ENCODE results near the gene EXOC7. TPM values are rescaled to one million over a fixed set of nuclear protein-coding genes. Genes with fewer than 3 reads are reported as not detected.

EXOC7 gene
- total RNA-seq, 2 experiments from 2014 or later: 88.1 to 90.6 TPM

DNA sequence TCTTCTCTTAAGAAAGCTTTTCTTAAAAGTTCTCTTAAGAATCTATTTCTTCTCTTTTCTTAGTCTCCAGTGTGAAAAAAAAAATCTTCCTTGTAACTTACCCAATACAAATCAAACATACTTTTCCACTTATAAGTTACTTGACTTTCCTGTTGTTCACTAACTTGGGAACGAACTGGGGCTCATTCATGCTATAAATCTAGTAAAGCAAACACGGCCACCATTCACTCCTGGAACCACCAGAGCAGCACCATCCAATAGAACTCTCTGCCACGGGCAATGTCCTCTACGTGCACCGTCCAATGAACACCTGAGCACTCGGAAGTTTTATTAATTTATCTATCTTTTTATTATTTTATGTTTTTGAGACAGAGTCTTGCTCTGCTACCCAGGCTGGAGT lies 52.0 kb downstream of the EXOC7 start:
- Histone ChIP-seq H3K27me3 (ENCODE audit: control insufficient read depth in 1 of 2, insufficient read depth in 2 of 2, low read length in 2 of 2) (no peaks in the 10 kb centered on the region), H3K4me1 (ENCODE audit: insufficient read depth, low read length) (no peaks in the 10 kb centered on the region), H3K4me3 (ENCODE audit: low read length) (no peak overlapping the region), H3K9me3 (ENCODE audit: control insufficient read depth in 1 of 2, insufficient read depth in 1 of 2, low read length in 2 of 2) (no peaks in the 10 kb centered on the region), H3K36me3 (ENCODE audit: insufficient read depth, low read length) (peaks cover 88% of the 10 kb centered on the region), H3K27ac (ENCODE audit: low read depth in 1 of 2, low read length in 2 of 2) (no peak overlapping the region)
- ChIA-PET POLR2A (interaction anchor here (0.5 kb wide), 1 partner anchor 385 kb away, joined by 3 read pairs; the partner anchor contains the start of genes RECQL5 and SAP30BP), CTCF (no interaction called here)
- peaks cover 87% of the 10 kb centered on the region for H3K36me3 Mint-ChIP-seq (ENCODE audit: low read depth)
- intact Hi-C loops (cut with DNase I, micrococcal nuclease): no loop called here
- H3K27ac Mint-ChIP-seq: no peak overlapping the region
- TF ChIP-seq, protein P1, sequence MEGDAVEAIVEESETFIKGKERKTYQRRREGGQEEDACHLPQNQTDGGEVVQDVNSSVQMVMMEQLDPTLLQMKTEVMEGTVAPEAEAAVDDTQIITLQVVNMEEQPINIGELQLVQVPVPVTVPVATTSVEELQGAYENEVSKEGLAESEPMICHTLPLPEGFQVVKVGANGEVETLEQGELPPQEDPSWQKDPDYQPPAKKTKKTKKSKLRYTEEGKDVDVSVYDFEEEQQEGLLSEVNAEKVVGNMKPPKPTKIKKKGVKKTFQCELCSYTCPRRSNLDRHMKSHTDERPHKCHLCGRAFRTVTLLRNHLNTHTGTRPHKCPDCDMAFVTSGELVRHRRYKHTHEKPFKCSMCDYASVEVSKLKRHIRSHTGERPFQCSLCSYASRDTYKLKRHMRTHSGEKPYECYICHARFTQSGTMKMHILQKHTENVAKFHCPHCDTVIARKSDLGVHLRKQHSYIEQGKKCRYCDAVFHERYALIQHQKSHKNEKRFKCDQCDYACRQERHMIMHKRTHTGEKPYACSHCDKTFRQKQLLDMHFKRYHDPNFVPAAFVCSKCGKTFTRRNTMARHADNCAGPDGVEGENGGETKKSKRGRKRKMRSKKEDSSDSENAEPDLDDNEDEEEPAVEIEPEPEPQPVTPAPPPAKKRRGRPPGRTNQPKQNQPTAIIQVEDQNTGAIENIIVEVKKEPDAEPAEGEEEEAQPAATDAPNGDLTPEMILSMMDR (IDR thresholded peaks at IDR 0.05): no peak
- H3K27me3 Mint-ChIP-seq: no peaks in the 10 kb centered on the region
- H3K4me3 Mint-ChIP-seq: no peak overlapping the region
- no peak for DNase-seq
- no peaks in the 10 kb centered on the region for H3K9me3 Mint-ChIP-seq
- ATAC-seq (ENCODE audit: poor library complexity): no peak
- H3K4me1 Mint-ChIP-seq (ENCODE audit: low read depth): peaks cover 18% of the 10 kb centered on the region

- TF ChIP-seq, protein P1 (IDR thresholded peaks at IDR 0.05): no peak
- Histone ChIP-seq H3K27me3 (ENCODE audit: control insufficient read depth in 1 of 2, insufficient read depth in 2 of 2, low read length in 2 of 2) (no peaks in the 10 kb centered on the region), H3K9me3 (ENCODE audit: control insufficient read depth in 1 of 2, insufficient read depth in 1 of 2, low read length in 2 of 2) (no peaks in the 10 kb centered on the region), H3K27ac (ENCODE audit: low read depth in 1 of 2, low read length in 2 of 2) (no peak overlapping the region), H3K4me3 (ENCODE audit: low read length) (no peak overlapping the region), H3K36me3 (ENCODE audit: insufficient read depth, low read length) (peaks cover 88% of the 10 kb centered on the region), H3K4me1 (ENCODE audit: insufficient read depth, low read length) (no peaks in the 10 kb centered on the region)
- CTCF ChIA-PET: no interaction called here
- Mint-ChIP-seq H3K27me3 (no peaks in the 10 kb centered on the region), H3K36me3 (ENCODE audit: low read depth) (peaks cover 87% of the 10 kb centered on the region), H3K27ac (peak overlapping the region; percentile 20), H3K4me3 (no peak overlapping the region), H3K4me1 (ENCODE audit: low read depth) (peaks cover 18% of the 10 kb centered on the region), H3K9me3 (no peaks in the 10 kb centered on the region)
- no peak for ATAC-seq (ENCODE audit: poor library complexity)
- POLR2A ChIA-PET: no interaction called here
- intact Hi-C loops (cut with DNase I, micrococcal nuclease): no loop called here
- no peak for DNase-seq
These were observed 52.8 kb downstream of the EXOC7 start for GRCh38 chr17:76050538-76051467.

GRCh38 chr17:76049836-76050537 lies 53.6 kb downstream of the EXOC7 start:
- Mint-ChIP-seq H3K9me3 (no peaks in the 10 kb centered on the region), H3K4me3 (no peak overlapping the region), H3K27me3 (no peaks in the 10 kb centered on the region), H3K27ac (no peak overlapping the region), H3K4me1 (ENCODE audit: low read depth) (peaks cover 18% of the 10 kb centered on the region), H3K36me3 (ENCODE audit: low read depth) (peaks cover 87% of the 10 kb centered on the region)
- Histone ChIP-seq H3K27ac (ENCODE audit: low read depth in 1 of 2, low read length in 2 of 2) (no peak overlapping the region), H3K9me3 (ENCODE audit: control insufficient read depth in 1 of 2, insufficient read depth in 1 of 2, low read length in 2 of 2) (no peaks in the 10 kb centered on the region), H3K27me3 (ENCODE audit: control insufficient read depth in 1 of 2, insufficient read depth in 2 of 2, low read length in 2 of 2) (no peaks in the 10 kb centered on the region), H3K36me3 (ENCODE audit: insufficient read depth, low read length) (peaks cover 91% of the 10 kb centered on the region), H3K4me1 (ENCODE audit: insufficient read depth, low read length) (no peaks in the 10 kb centered on the region), H3K4me3 (ENCODE audit: low read length) (no peak overlapping the region)
- no peak for DNase-seq
- ATAC-seq (ENCODE audit: poor library complexity): no peak
- TF ChIP-seq, protein P1 (IDR thresholded peaks at IDR 0.05): no peak
- intact Hi-C loops (cut with DNase I, micrococcal nuclease): no loop called here
- CTCF ChIA-PET: no interaction called here
- POLR2A ChIA-PET: interaction anchor here (1.3 kb wide), 1 partner anchor 14 kb away, joined by 5 read pairs; no protein-coding TSS in a partner anchor
